Measurements from ENCODE around the gene GCC1.

The GCC1 gene

GRCh38 chr7:127536394-127536691, 49.1 kb downstream of the GCC1 start:
- DNase-seq: no peak

- DNase-seq: no peak
These were observed 49.6 kb downstream of the GCC1 start for GRCh38 chr7:127535546-127536393.

GRCh38 chr7:127534636-127535035, 50.8 kb downstream of the GCC1 start:
- DNase-seq: no peak

GRCh38 chr7:127532736-127533135, 52.7 kb downstream of the GCC1 start:
- no peak for DNase-seq

DNA sequence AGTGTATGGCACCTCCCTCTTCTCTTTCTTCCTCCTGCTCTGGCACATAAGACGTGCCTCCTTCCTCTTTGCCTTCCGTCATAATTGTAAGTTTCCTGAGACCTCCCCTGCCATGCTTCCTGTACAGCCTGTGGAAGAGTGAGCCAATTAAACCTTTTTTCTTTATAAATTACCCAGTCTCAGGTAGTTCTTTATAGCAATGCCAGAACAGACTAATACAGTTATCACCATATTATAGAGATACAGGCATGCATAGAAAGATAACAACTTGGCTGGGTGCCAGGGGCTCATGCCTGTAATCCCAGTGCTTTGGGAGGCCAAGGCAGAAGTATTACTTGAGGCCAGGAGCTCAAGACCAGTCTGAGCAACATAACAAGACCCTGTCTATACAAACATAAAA, 53.2 kb downstream of the GCC1 start:
- DNase-seq: no peak
